HEK293 (cell line): ENCODE data around the gene HINT3.

Experiments
- GLI2 ChIP-seq: fragments of 450-650 bp; formaldehyde crosslinking; IDR thresholded peaks from 2 replicates; pipeline ENCODE4; 2017; ENCODE audit warnings: missing biosample characterization, missing genetic modification characterization, low read depth, borderline replicate concordance
- GLIS1 ChIP-seq: fragments of 450-650 bp; formaldehyde crosslinking; IDR thresholded peaks from 2 replicates; pipeline ENCODE4 v1.5.1; 2016; ENCODE audit warnings: missing biosample characterization, missing genetic modification characterization
- PATZ1 ChIP-seq: fragments of 450-650 bp; formaldehyde crosslinking; IDR thresholded peaks from 2 replicates; pipeline ENCODE4 v1.5.1; 2016; ENCODE audit warnings: missing biosample characterization, missing genetic modification characterization
- PBX3 ChIP-seq: sonication (generic); formaldehyde crosslinking; IDR thresholded peaks from 2 replicates; pipeline ENCODE4 v1.8.1; 2022; ENCODE audit warnings: mild to moderate bottlenecking, moderate library complexity, missing genetic modification reagents
- PRDM1 ChIP-seq: fragments of 450-650 bp; formaldehyde crosslinking; IDR thresholded peaks from 2 replicates; pipeline ENCODE4; 2016; ENCODE audit warnings: missing biosample characterization, missing genetic modification characterization
- REPIN1 ChIP-seq: fragments of 450-650 bp; formaldehyde crosslinking; IDR thresholded peaks from 2 replicates; pipeline ENCODE4 v1.5.1; 2017; ENCODE audit warnings: missing biosample characterization, missing genetic modification characterization, low read depth
- SCRT1 ChIP-seq: fragments of 450-650 bp; formaldehyde crosslinking; IDR thresholded peaks from 2 replicates; pipeline ENCODE4 v1.5.1; 2016; ENCODE audit warnings: missing biosample characterization, missing genetic modification characterization, borderline replicate concordance
- WT1 ChIP-seq: fragments of 450-650 bp; formaldehyde crosslinking; IDR thresholded peaks from 2 replicates; pipeline ENCODE4 v1.5.1; 2016; ENCODE audit warnings: missing biosample characterization, missing genetic modification characterization
- YY2 ChIP-seq: fragments of 450-650 bp; formaldehyde crosslinking; IDR thresholded peaks from 2 replicates; pipeline ENCODE4 v1.5.1; 2016; ENCODE audit warnings: missing biosample characterization, missing genetic modification characterization
- ZBTB26 ChIP-seq: fragments of 450-650 bp; formaldehyde crosslinking; optimal IDR thresholded peaks from 2 replicates; pipeline ENCODE3; 2016; ENCODE audit warnings: missing biosample characterization, mild to moderate bottlenecking, missing genetic modification characterization
- ZFP69B ChIP-seq: fragments of 450-650 bp; formaldehyde crosslinking; IDR thresholded peaks from 2 replicates; pipeline ENCODE4 v1.5.1; 2016; ENCODE audit warnings: missing biosample characterization, missing genetic modification characterization
- ZNF10 ChIP-seq: fragments of 450-650 bp; formaldehyde crosslinking; IDR thresholded peaks from 2 replicates; pipeline ENCODE4 v1.5.1; 2017; ENCODE audit warnings: missing biosample characterization, missing genetic modification characterization
- ZNF148 ChIP-seq: fragments of 450-650 bp; formaldehyde crosslinking; IDR thresholded peaks from 2 replicates; pipeline ENCODE4 v1.5.0; 2017; ENCODE audit warnings: missing biosample characterization, missing genetic modification characterization, borderline replicate concordance
- ZNF155 ChIP-seq: fragments of 450-650 bp; formaldehyde crosslinking; IDR thresholded peaks from 2 replicates; pipeline ENCODE4 v1.5.1; 2016; ENCODE audit warnings: missing biosample characterization, missing genetic modification characterization
- ZNF211 ChIP-seq: fragments of 450-650 bp; formaldehyde crosslinking; IDR thresholded peaks from 2 replicates; pipeline ENCODE4 v1.5.1; 2016; ENCODE audit warnings: low read depth, missing biosample characterization, missing genetic modification characterization
- ZNF223 ChIP-seq: fragments of 450-650 bp; formaldehyde crosslinking; IDR thresholded peaks from 2 replicates; pipeline ENCODE4 v1.5.1; 2016; ENCODE audit warnings: missing biosample characterization, missing genetic modification characterization
- ZNF280D ChIP-seq: fragments of 450-650 bp; formaldehyde crosslinking; IDR thresholded peaks from 2 replicates; pipeline ENCODE4 v1.5.1; 2016; ENCODE audit warnings: missing biosample characterization, missing genetic modification characterization
- ZNF350 ChIP-seq: fragments of 450-650 bp; formaldehyde crosslinking; IDR thresholded peaks from 2 replicates; pipeline ENCODE4 v1.5.0; 2017; ENCODE audit warnings: missing biosample characterization, mild to moderate bottlenecking, missing genetic modification characterization
- ZNF37A ChIP-seq: fragments of 450-650 bp; IDR thresholded peaks from 2 replicates; pipeline ENCODE4 v1.5.1; 2018; ENCODE audit warnings: missing biosample characterization, missing genetic modification characterization
- ZNF426 ChIP-seq: fragments of 450-650 bp; formaldehyde crosslinking; IDR thresholded peaks from 2 replicates; pipeline ENCODE4 v1.5.1; 2017; ENCODE audit warnings: missing biosample characterization, missing genetic modification characterization, mild to moderate bottlenecking, inconsistent platforms, moderate library complexity
- ZNF488 ChIP-seq: fragments of 450-650 bp; formaldehyde crosslinking; IDR thresholded peaks from 2 replicates; pipeline ENCODE4 v1.5.1; 2016; ENCODE audit warnings: missing biosample characterization, missing genetic modification characterization
- ZNF521 ChIP-seq: fragments of 450-650 bp; formaldehyde crosslinking; IDR thresholded peaks from 2 replicates; pipeline ENCODE4 v1.5.1; 2017; ENCODE audit warnings: missing biosample characterization, mild to moderate bottlenecking, missing genetic modification characterization
- ZNF548 ChIP-seq: fragments of 450-650 bp; formaldehyde crosslinking; IDR thresholded peaks from 2 replicates; pipeline ENCODE4 v1.5.1; 2016; ENCODE audit warnings: missing biosample characterization, missing genetic modification characterization
- ZNF561 ChIP-seq: fragments of 450-650 bp; IDR thresholded peaks from 2 replicates; pipeline ENCODE4 v1.5.1; 2018; ENCODE audit warnings: missing biosample characterization, missing genetic modification characterization, borderline replicate concordance
- ZNF624 ChIP-seq: fragments of 450-650 bp; formaldehyde crosslinking; IDR thresholded peaks from 2 replicates; pipeline ENCODE4 v1.5.1; 2017; ENCODE audit warnings: missing biosample characterization, missing genetic modification characterization
- ZNF660 ChIP-seq: fragments of 450-650 bp; IDR thresholded peaks from 2 replicates; pipeline ENCODE4 v1.5.1; 2018; ENCODE audit warnings: missing biosample characterization, mild to moderate bottlenecking, missing genetic modification characterization
- ZNF76 ChIP-seq: fragments of 450-650 bp; formaldehyde crosslinking; IDR thresholded peaks from 2 replicates; pipeline ENCODE4; 2016; ENCODE audit warnings: low read depth, missing biosample characterization, missing genetic modification characterization, borderline replicate concordance
- ZNF785 ChIP-seq: fragments of 450-650 bp; formaldehyde crosslinking; IDR thresholded peaks from 2 replicates; pipeline ENCODE4 v1.5.1; 2016; ENCODE audit warnings: missing biosample characterization, missing genetic modification characterization
- ZNF791 ChIP-seq: fragments of 450-650 bp; formaldehyde crosslinking; IDR thresholded peaks from 2 replicates; pipeline ENCODE4 v1.5.1; 2016; ENCODE audit warnings: missing biosample characterization, missing genetic modification characterization

Gene HINT3

GRCh38 chr6:125956506-125957390 lies at the start of gene HINT3 (continued):
- TF ChIP-seq ZNF280D (no peak), SCRT1 (tag by site-specific recombination) (peak; percentile 91), ZNF521 (no peak), ZFP69B (peak; percentile 85), ZNF148 (tag by site-specific recombination) (no peak; the same call in 1 of the 2 replicates), REPIN1 (tag by site-specific recombination) (peak; percentile 78), ZNF350 (tag by site-specific recombination) (no peak), YY2 (peak; percentile 91), GLI2 (no peak), ZNF10 (peak; percentile 73; the same call in 1 of the 2 replicates), ZNF76 (tag by site-specific recombination) (peak; percentile 55), ZNF660 (peak; percentile 95), ZNF624 (tag by site-specific recombination) (no peak), ZNF426 (no peak; the same call in 1 of the 2 replicates), ZNF211 (tag by site-specific recombination) (no peak), ZNF561 (tag by site-specific recombination) (peak; percentile 95), ZNF791 (no peak), WT1 (peak; percentile 62; the same call in 1 of the 2 replicates), PATZ1 (tag by site-specific recombination) (peak; percentile 81), ZNF37A (tag by site-specific recombination) (no peak), PRDM1 (tag by site-specific recombination) (no peak), ZNF488 (tag by site-specific recombination) (no peak), ZNF155 (tag by site-specific recombination) (no peak), ZBTB26 (peak; percentile 94), ZNF785 (tag by site-specific recombination) (peak; percentile 86), ZNF223 (peak; percentile 89), GLIS1 (tag by site-specific recombination) (peak; percentile 29; the same call in 1 of the 2 replicates), PBX3 (CRISPR knock-in tag) (peak; percentile 84), ZNF548 (peak; percentile 34; the same call in 1 of the 2 replicates)
